HAP-1 (cell line): ENCODE data around the gene EEA1.

Experiments
- DNase-seq, 2 experiments: peaks; one replicate each; pipeline ENCODE4 v3.0.0-alpha.2; 2016 to 2020; ENCODE audit warnings: low spot score in 2 of 2
- H3K27me3 ChIP-seq: fragments of 250-450 bp; sonication (Bioruptor Pico); 2 replicates; pipeline ENCODE4 v1.5.1; 2020; ENCODE audit warnings: low read depth, mild to moderate bottlenecking, moderate library complexity
- H3K36me3 ChIP-seq: fragments of 250-450 bp; sonication (Bioruptor Pico); replicated peaks from 2 replicates; pipeline ENCODE4 v1.5.1; 2020; ENCODE audit warnings: mild to moderate bottlenecking
- H3K4me1 ChIP-seq: fragments of 250-450 bp; sonication (Bioruptor Pico); 2 replicates; pipeline ENCODE4 v1.5.1; 2020; ENCODE audit warnings: mild to moderate bottlenecking
- H3K4me3 ChIP-seq: fragments of 250-450 bp; sonication (Bioruptor Pico); 2 replicates; pipeline ENCODE4 v1.5.1; 2020; ENCODE audit warnings: mild to moderate bottlenecking, moderate library complexity
- H3K9me3 ChIP-seq: fragments of 250-450 bp; sonication (Bioruptor Pico); 2 replicates; pipeline ENCODE4 v1.5.1; 2020; ENCODE audit warnings: mild to moderate bottlenecking, moderate library complexity
- in situ Hi-C: fragments of 300-500 bp; cut with MboI; formaldehyde crosslinking; loops from 3 replicates; pipeline ENCODE4 v1.14.3; 2020; ENCODE audit warnings: low sequenced_read_pairs, inconsistent platforms, mixed read lengths

Gene EEA1

GRCh38 chr12:92950011-92950410 lies 20.9 kb upstream of the EEA1 start:
- H3K4me1 ChIP-seq = 0 out of 2 replicates have a peak, but pooled peaks cover 3% of the 10 kb centered on the region
- in situ Hi-C loops = no loop called here
- H3K4me3 ChIP-seq = no peak overlapping the region
- peaks cover 11% of the 10 kb centered on the region; the same call in 1 of the 2 replicates for H3K9me3 ChIP-seq
- no peak for DNase-seq
- H3K36me3 ChIP-seq = no peaks in the 10 kb centered on the region
- no peaks in the 10 kb centered on the region for H3K27me3 ChIP-seq

GRCh38 chr12:92949466-92949865 lies 20.4 kb upstream of the EEA1 start:
- DNase-seq = no peak
- in situ Hi-C loops = no loop called here
- peaks cover 9% of the 10 kb centered on the region; the same call in 1 of the 2 replicates for H3K9me3 ChIP-seq
- H3K36me3 ChIP-seq = no peaks in the 10 kb centered on the region
- no peaks in the 10 kb centered on the region for H3K27me3 ChIP-seq
- H3K4me1 ChIP-seq = 0 out of 2 replicates have a peak, but pooled peaks cover 3% of the 10 kb centered on the region
- no peak overlapping the region for H3K4me3 ChIP-seq

GRCh38 chr12:92947589-92948215 lies 18.6 kb upstream of the EEA1 start:
- in situ Hi-C loops = no loop called here

GRCh38 chr12:92945659-92946220 lies 16.6 kb upstream of the EEA1 start:
- H3K36me3 ChIP-seq = no peaks in the 10 kb centered on the region
- H3K4me1 ChIP-seq = 0 out of 2 replicates have a peak, but pooled peaks cover 3% of the 10 kb centered on the region
- H3K4me3 ChIP-seq = no peak overlapping the region
- H3K27me3 ChIP-seq = no peaks in the 10 kb centered on the region
- no peak for DNase-seq
- no peaks in the 10 kb centered on the region for H3K9me3 ChIP-seq
- in situ Hi-C loops = no loop called here

More at GRCh38 chr12:92947589-92948215, 18.6 kb upstream of the EEA1 start:
- Histone ChIP-seq H3K27me3 (no peaks in the 10 kb centered on the region), H3K4me3 (no peak overlapping the region), H3K36me3 (no peaks in the 10 kb centered on the region), H3K9me3 (no peaks in the 10 kb centered on the region), H3K4me1 (0 out of 2 replicates have a peak, but pooled peaks cover 3% of the 10 kb centered on the region)
- DNase-seq = no peak

GRCh38 chr12:92943482-92944250 lies 14.6 kb upstream of the EEA1 start:
- Histone ChIP-seq H3K27me3 (no peaks in the 10 kb centered on the region), H3K9me3 (no peaks in the 10 kb centered on the region), H3K4me3 (no peak overlapping the region), H3K36me3 (no peaks in the 10 kb centered on the region), H3K4me1 (0 out of 2 replicates have a peak, but pooled peaks cover 3% of the 10 kb centered on the region)
- in situ Hi-C loops = no loop called here
- DNase-seq = no peak

- Histone ChIP-seq H3K4me1 (0 out of 2 replicates have a peak, but pooled peaks cover 3% of the 10 kb centered on the region), H3K4me3 (no peak overlapping the region), H3K9me3 (no peaks in the 10 kb centered on the region), H3K27me3 (no peaks in the 10 kb centered on the region), H3K36me3 (no peaks in the 10 kb centered on the region)
- no peak for DNase-seq
- in situ Hi-C loops = no loop called here
These were observed 13.8 kb upstream of the EEA1 start for GRCh38 chr12:92942905-92943304.

- no peaks in the 10 kb centered on the region for H3K36me3 ChIP-seq
- peaks cover 5% of the 10 kb centered on the region for H3K4me1 ChIP-seq
- no peaks in the 10 kb centered on the region for H3K27me3 ChIP-seq
- in situ Hi-C loops = no loop called here
- DNase-seq = no peak
- H3K4me3 ChIP-seq = no peak overlapping the region
- no peaks in the 10 kb centered on the region for H3K9me3 ChIP-seq
These were observed 10.0 kb upstream of the EEA1 start for GRCh38 chr12:92939116-92939515.

- Histone ChIP-seq H3K9me3 (no peaks in the 10 kb centered on the region), H3K4me3 (no peak overlapping the region), H3K27me3 (no peaks in the 10 kb centered on the region), H3K4me1 (peaks cover 10% of the 10 kb centered on the region), H3K36me3 (no peaks in the 10 kb centered on the region)
- DNase-seq = no peak
- in situ Hi-C loops = no loop called here
These were observed 9.5 kb upstream of the EEA1 start for GRCh38 chr12:92938638-92939037.

- DNase-seq = no peak
- peaks cover 14% of the 10 kb centered on the region for H3K4me1 ChIP-seq
- no peaks in the 10 kb centered on the region for H3K9me3 ChIP-seq
- in situ Hi-C loops = no loop called here
- no peak overlapping the region for H3K4me3 ChIP-seq
- H3K36me3 ChIP-seq = no peaks in the 10 kb centered on the region
- no peaks in the 10 kb centered on the region for H3K27me3 ChIP-seq
These were observed 8.9 kb upstream of the EEA1 start for GRCh38 chr12:92938018-92938417.

- Histone ChIP-seq H3K27me3 (no peaks in the 10 kb centered on the region), H3K9me3 (no peaks in the 10 kb centered on the region), H3K4me1 (peaks cover 35% of the 10 kb centered on the region), H3K4me3 (no peak overlapping the region), H3K36me3 (no peaks in the 10 kb centered on the region)
- in situ Hi-C loops = no loop called here
- peak; percentile 73 to 96 for DNase-seq
These were observed 4.5 kb upstream of the EEA1 start for GRCh38 chr12:92933606-92934005.

- no peak for DNase-seq
- Histone ChIP-seq H3K27me3 (no peaks in the 10 kb centered on the region), H3K4me3 (no peak overlapping the region), H3K4me1 (peaks cover 46% of the 10 kb centered on the region), H3K36me3 (no peaks in the 10 kb centered on the region), H3K9me3 (no peaks in the 10 kb centered on the region)
- in situ Hi-C loops = no loop called here
These were observed 1.3 kb upstream of the EEA1 start for GRCh38 chr12:92930421-92930820.

- in situ Hi-C loops = no loop called here
- Histone ChIP-seq H3K27me3 (no peaks in the 10 kb centered on the region), H3K9me3 (no peaks in the 10 kb centered on the region), H3K4me1 (peaks cover 46% of the 10 kb centered on the region), H3K36me3 (no peaks in the 10 kb centered on the region), H3K4me3 (peak overlapping the region; percentile 58)
- no peak for DNase-seq
These were observed 888 bp upstream of the EEA1 start for GRCh38 chr12:92929983-92930382.

- in situ Hi-C loops = no loop called here
- DNase-seq = peak in 1 of 2 experiments; percentile 39
- Histone ChIP-seq H3K9me3 (no peaks in the 10 kb centered on the region), H3K27me3 (no peaks in the 10 kb centered on the region), H3K4me1 (peaks cover 36% of the 10 kb centered on the region), H3K4me3 (peak overlapping the region; percentile 58), H3K36me3 (no peaks in the 10 kb centered on the region)
These were observed 604 bp downstream of the EEA1 start for GRCh38 chr12:92928421-92928961.
